GM10266 (cell line): ENCODE results near the gene RAB1A.

Experiments used
- DNase-seq: peaks from one replicate; pipeline ENCODE4 v3.0.0; 2012; ENCODE audit errors: extremely low spot score
- CTCF ChIP-seq: IDR thresholded peaks from 2 replicates; pipeline ENCODE4 v1.5.1; 2012; ENCODE audit warnings: mild to moderate bottlenecking, low read depth; ENCODE audit not compliant: control insufficient read depth, insufficient read depth; ENCODE audit errors: missing control alignments

The RAB1A gene

GRCh38 chr2:65067806-65068553 is 61.9 kb downstream of the RAB1A start:
- TF ChIP-seq CTCF: no peak
- no peak for DNase-seq

- peak; percentile 75 for DNase-seq
Observed at GRCh38 chr2:65064728-65065552, 65.0 kb downstream of the RAB1A start.

GRCh38 chr2:65062843-65063825 is 66.8 kb downstream of the RAB1A start:
- DNase-seq: no peak
- TF ChIP-seq CTCF: no peak

More at GRCh38 chr2:65064728-65065552, 65.0 kb downstream of the RAB1A start:
- TF ChIP-seq CTCF: peak; percentile 89

- no peak for DNase-seq
- TF ChIP-seq CTCF: no peak
Observed at GRCh38 chr2:65061910-65062339, 68.0 kb downstream of the RAB1A start.

GRCh38 chr2:65061146-65061909 is 68.6 kb downstream of the RAB1A start:
- TF ChIP-seq CTCF: no peak
- no peak for DNase-seq

GRCh38 chr2:65059071-65059470 is 70.8 kb downstream of the RAB1A start:
- no peak for TF ChIP-seq CTCF
- no peak for DNase-seq
